Measurements from ENCODE around the gene SPOPL.

DNA sequence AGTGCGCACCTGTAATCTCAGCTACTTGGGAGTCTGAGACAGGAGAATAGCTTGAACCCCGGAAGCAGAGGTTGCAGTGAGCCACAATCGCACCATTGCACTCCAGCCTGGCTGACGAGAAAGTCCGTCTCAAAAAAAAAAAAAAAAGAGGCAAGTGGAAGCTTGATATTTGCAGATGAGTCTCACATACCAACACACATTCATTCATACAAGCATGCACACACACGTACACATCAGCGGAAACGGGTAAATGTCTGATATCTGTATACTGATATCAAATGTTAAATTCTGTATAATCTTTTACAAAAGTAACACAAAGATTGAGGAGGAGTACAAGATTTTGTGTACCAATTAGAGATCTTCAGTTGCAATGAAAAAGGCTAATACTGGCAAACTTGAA is 47.8 kb upstream of the SPOPL start:
- TF ChIP-seq, protein P1, sequence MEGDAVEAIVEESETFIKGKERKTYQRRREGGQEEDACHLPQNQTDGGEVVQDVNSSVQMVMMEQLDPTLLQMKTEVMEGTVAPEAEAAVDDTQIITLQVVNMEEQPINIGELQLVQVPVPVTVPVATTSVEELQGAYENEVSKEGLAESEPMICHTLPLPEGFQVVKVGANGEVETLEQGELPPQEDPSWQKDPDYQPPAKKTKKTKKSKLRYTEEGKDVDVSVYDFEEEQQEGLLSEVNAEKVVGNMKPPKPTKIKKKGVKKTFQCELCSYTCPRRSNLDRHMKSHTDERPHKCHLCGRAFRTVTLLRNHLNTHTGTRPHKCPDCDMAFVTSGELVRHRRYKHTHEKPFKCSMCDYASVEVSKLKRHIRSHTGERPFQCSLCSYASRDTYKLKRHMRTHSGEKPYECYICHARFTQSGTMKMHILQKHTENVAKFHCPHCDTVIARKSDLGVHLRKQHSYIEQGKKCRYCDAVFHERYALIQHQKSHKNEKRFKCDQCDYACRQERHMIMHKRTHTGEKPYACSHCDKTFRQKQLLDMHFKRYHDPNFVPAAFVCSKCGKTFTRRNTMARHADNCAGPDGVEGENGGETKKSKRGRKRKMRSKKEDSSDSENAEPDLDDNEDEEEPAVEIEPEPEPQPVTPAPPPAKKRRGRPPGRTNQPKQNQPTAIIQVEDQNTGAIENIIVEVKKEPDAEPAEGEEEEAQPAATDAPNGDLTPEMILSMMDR (conservative IDR thresholded peaks at IDR 0.05 in 1 of 2, IDR thresholded peaks at IDR 0.05 in 1 of 2; ENCODE audit: low read depth in 1 of 2, low read length in 2 of 2): no peak
- TF ChIP-seq EZH2 (IDR thresholded peaks at IDR 0.05; ENCODE audit: low read length, missing control alignments): no peak

Data from fibroblast of lung (primary cell).